IMR-90 (cell line): ENCODE measurements around the gene ABCF1. TPM values are rescaled to one million over a fixed set of nuclear protein-coding genes. Genes with fewer than 3 reads are reported as not detected.

ENCODE experiments used
- ATAC-seq: fragments of 200-7000 bp; cut with Tn5 transposase; 2 replicates; pipeline ENCODE4 v1.9.1; 2020; ENCODE audit warnings: low read depth, mild to moderate bottlenecking, moderate library complexity
- BruUV-seq: library from RNA; stranded (reverse); fragments of 400-500 nt; replicated peaks from 2 replicates; lab custom pipeline; 2021; lab: Mats Ljungman, UMichigan
- CTCF ChIA-PET: fragments of 300-600 bp; formaldehyde crosslinking; extraction: SDS; loops from one replicate; lab custom pipeline; 2021; ENCODE audit warnings: antibody characterized with exemption; lab: Yijun Ruan, JAX
- POLR2A ChIA-PET: fragments of 300-600 bp; sonication (Branson Sonifier 250); formaldehyde crosslinking; loops from one replicate; lab custom pipeline; 2022; ENCODE audit warnings: antibody characterized with exemption; ENCODE audit not compliant: unreplicated experiment; lab: Charles Lee
- DNase-seq: peaks from one replicate; pipeline ENCODE4 v3.0.0; 2013
- H2AFZ ChIP-seq: replicated peaks from 2 replicates; pipeline ENCODE3; 2013; ENCODE audit warnings: low read length, mild to moderate bottlenecking; ENCODE audit not compliant: poor library complexity
- H2AK5ac ChIP-seq: 2 replicates; pipeline ENCODE4 v1.6.1; 2013; ENCODE audit warnings: low read depth, low read length, inconsistent platforms
- H2AK9ac ChIP-seq: replicated peaks from 2 replicates; pipeline ENCODE3; 2013; ENCODE audit warnings: mild to moderate bottlenecking, low read depth, low read length, moderate library complexity; ENCODE audit not compliant: poor library complexity
- H2BK120ac ChIP-seq: 2 replicates; pipeline ENCODE4 v1.6.1; 2013; ENCODE audit warnings: low read depth, low read length, inconsistent platforms
- H2BK15ac ChIP-seq: 3 replicates; pipeline ENCODE4 v1.6.1; 2013; ENCODE audit warnings: low read depth, low read length, inconsistent platforms
- H2BK20ac ChIP-seq: 2 replicates; pipeline ENCODE4 v1.6.1; 2013; ENCODE audit warnings: low read depth, mild to moderate bottlenecking, inconsistent platforms, low read length, moderate library complexity
- H2BK5ac ChIP-seq: 2 replicates; pipeline ENCODE4 v1.6.1; 2013; ENCODE audit warnings: mild to moderate bottlenecking, low read depth, low read length, inconsistent platforms; ENCODE audit not compliant: poor library complexity, severe bottlenecking
- H3K14ac ChIP-seq: replicated peaks from 2 replicates; pipeline ENCODE4 v1.6.1; 2013; ENCODE audit warnings: low read depth, low read length, inconsistent platforms
- H3K18ac ChIP-seq: 2 replicates; pipeline ENCODE4 v1.6.1; 2013; ENCODE audit warnings: low read depth, low read length, control low read depth
- H3K23ac ChIP-seq: 2 replicates; pipeline ENCODE4 v1.6.1; 2013; ENCODE audit warnings: low read depth, low read length, inconsistent platforms
- H3K27ac ChIP-seq: 2 replicates; pipeline ENCODE4 v1.5.1; 2013; ENCODE audit warnings: mild to moderate bottlenecking, control low read depth, low read length; ENCODE audit not compliant: insufficient read depth
- H3K27me3 ChIP-seq: 2 replicates; pipeline ENCODE4 v1.6.1; 2013; ENCODE audit warnings: low read length; ENCODE audit not compliant: control insufficient read depth, insufficient read depth
- H3K36me3 ChIP-seq: 2 replicates; pipeline ENCODE4 v1.6.1; 2013; ENCODE audit warnings: low read length, mixed read lengths; ENCODE audit not compliant: control insufficient read depth, insufficient read depth
- H3K4ac ChIP-seq: 2 replicates; pipeline ENCODE4 v1.6.1; 2013; ENCODE audit warnings: low read depth, low read length, inconsistent platforms
- H3K4me1 ChIP-seq: 2 replicates; pipeline ENCODE4 v1.6.1; 2013; ENCODE audit warnings: low read length, mixed read lengths; ENCODE audit not compliant: control insufficient read depth, insufficient read depth
- H3K4me2 ChIP-seq: 2 replicates; pipeline ENCODE4 v1.6.1; 2013; ENCODE audit warnings: low read depth, mild to moderate bottlenecking, control low read depth, low read length, moderate library complexity
- H3K4me3 ChIP-seq: 2 replicates; pipeline ENCODE4 v1.5.1; 2013; ENCODE audit warnings: low read depth, mild to moderate bottlenecking, control low read depth, low read length, moderate library complexity; ENCODE audit not compliant: insufficient read depth
- H3K56ac ChIP-seq: 2 replicates; pipeline ENCODE4 v1.6.1; 2013; ENCODE audit warnings: low read length, inconsistent platforms; ENCODE audit not compliant: insufficient read depth; ENCODE audit errors: extremely low read depth
- H3K79me1 ChIP-seq, 2 experiments: 2 replicates each; pipeline ENCODE4 v1.6.1; 2013; ENCODE audit warnings: low read length in 2 of 2, inconsistent platforms in 1 of 2, low read depth in 1 of 2
- H3K9ac ChIP-seq: 2 replicates; pipeline ENCODE4 v1.6.1; 2013; ENCODE audit warnings: low read depth, low read length, control low read depth
- H3K9me1 ChIP-seq: 2 replicates; pipeline ENCODE4 v1.6.1; 2013; ENCODE audit warnings: low read length, inconsistent platforms; ENCODE audit not compliant: insufficient read depth
- H3K9me3 ChIP-seq: 2 replicates; pipeline ENCODE4 v1.6.1; 2013; ENCODE audit warnings: low read length; ENCODE audit not compliant: control insufficient read depth, insufficient read depth
- H4K20me1 ChIP-seq: 2 replicates; pipeline ENCODE4 v1.6.1; 2013; ENCODE audit warnings: low read length, inconsistent platforms; ENCODE audit not compliant: insufficient read depth
- H4K5ac ChIP-seq: 2 replicates; pipeline ENCODE4 v1.6.1; 2013; ENCODE audit warnings: mild to moderate bottlenecking, low read depth, low read length, control low read depth
- H4K8ac ChIP-seq, 2 experiments: 2 replicates each; pipeline ENCODE4 v1.6.1; 2013; ENCODE audit warnings: low read depth in 2 of 2, low read length in 2 of 2, control low read depth in 1 of 2, inconsistent platforms in 1 of 2
- H4K91ac ChIP-seq: 2 replicates; pipeline ENCODE4 v1.6.1; 2013; ENCODE audit warnings: low read depth, low read length, inconsistent platforms; ENCODE audit not compliant: insufficient read depth
- CEBPB ChIP-seq: IDR thresholded peaks from 2 replicates; pipeline ENCODE4 v1.6.1; 2012; ENCODE audit warnings: low read depth, low read length, improper control_type of control experiment
- WGBS, 2 experiments: methylation state at CpG; one replicate each; pipeline versions ENCODE4 v1.1.5 to v1.1.7; 2013; ENCODE audit warnings: missing lambda C conversion rate in 2 of 2; ENCODE audit not compliant: insufficient read length in 1 of 2; ENCODE audit errors: extremely low coverage in 2 of 2; 5-methylcytosine and 5-hydroxymethylcytosine counted together
- dilution Hi-C: fragments of 300-500 bp; cut with HindIII; formaldehyde crosslinking; loops from one replicate; pipeline ENCODE4 v1.14.3; 2018; ENCODE audit warnings: low sequenced_read_pairs; ENCODE audit not compliant: unreplicated experiment
- in situ Hi-C: fragments of 300-500 bp; cut with MboI; formaldehyde crosslinking; loops from 3 replicates; pipeline ENCODE4 v1.14.3; 2019; ENCODE audit warnings: low sequenced_read_pairs, inconsistent platforms, mixed read lengths
- intact Hi-C: fragments of 100-400 bp; cut with micrococcal nuclease; formaldehyde crosslinking; loops from 2 replicates; pipeline ENCODE4 v1.10.0; 2022
- polyA plus RNA-seq, 3 experiments: library from polyadenylated mRNA; depleted of rRNA; stranded (reverse); fragments of >200 nt; gene quantifications; 2 replicates each; pipeline ENCODE4 v1.2.3, GENCODE V29; 2012; ENCODE audit warnings: low replicate concordance in 1 of 3
- total RNA-seq: library from RNA; depleted of rRNA; stranded (reverse); fragments of >200 nt; gene quantifications from 2 replicates; pipeline ENCODE4 v1.2.3, GENCODE V29; 2012

The ABCF1 gene
- total and polyA plus RNA-seq, 2 of the 4 experiments (the other 2 are of a cell fraction): 39.1 to 48.6 TPM

DNA sequence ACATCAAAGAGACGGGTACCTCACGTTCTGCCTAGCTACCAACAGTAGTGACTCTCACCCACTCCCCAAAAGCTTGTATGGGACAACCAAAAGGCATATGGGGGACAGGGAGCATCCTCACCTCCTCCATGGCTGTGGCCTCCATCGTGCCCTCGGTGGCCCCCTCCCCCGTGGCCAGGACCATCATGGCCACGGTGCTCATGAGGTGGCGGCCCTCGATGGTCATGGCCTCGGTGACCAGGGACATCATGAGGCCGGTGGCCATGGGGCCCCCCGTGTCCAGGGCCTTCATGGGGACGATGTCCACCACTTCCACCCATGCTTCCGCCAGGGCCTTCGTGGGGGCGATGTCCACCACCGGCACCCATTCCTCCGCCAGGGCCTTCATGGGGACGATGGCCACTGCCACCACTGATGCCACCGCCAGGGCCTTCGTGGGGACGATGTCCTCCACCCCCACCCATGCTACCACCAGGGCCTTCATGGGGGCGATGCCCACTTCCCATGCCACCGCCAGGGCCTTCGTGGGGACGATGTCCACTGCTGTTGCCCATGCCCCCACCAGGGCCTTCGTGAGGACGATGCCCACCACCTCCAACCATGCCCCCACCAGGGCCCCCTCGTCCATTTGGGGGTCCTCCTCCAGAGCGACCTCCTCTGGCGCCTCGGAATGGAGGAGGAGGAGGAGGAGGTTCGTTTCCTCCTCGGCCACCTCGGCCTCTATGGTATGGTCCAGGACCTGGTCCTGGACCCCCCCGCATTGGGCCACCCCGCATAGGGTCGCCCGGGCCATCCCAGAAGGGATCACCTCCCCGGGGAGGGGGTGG is 30.8 kb downstream of the ABCF1 start:
- dilution Hi-C loops (no loop called here), in situ Hi-C loops (no loop called here), intact Hi-C loops (no loop called here)
- ATAC-seq: no peak
- BruUV-seq: no TSS peak
- TF ChIP-seq CEBPB: no peak
- ChIA-PET POLR2A (interaction anchor here (2.2 kb wide), 1 partner anchor 13 kb away, joined by 8 read pairs; no protein-coding TSS in a partner anchor), CTCF (no interaction called here)
- 0 out of 2 replicates have a peak, but pooled peaks cover 5% of the 10 kb centered on the region for H3K9me1 ChIP-seq
- no peaks in the 10 kb centered on the region for H3K27me3 ChIP-seq
- H3K56ac ChIP-seq: no peak overlapping the region
- 89% methylated on average over 5 of the region's 39 CpGs; no CpG with 5 or more reads in 1 of the 2 experiments for WGBS, 2 experiments
- H2BK120ac ChIP-seq: no peak overlapping the region
- H4K20me1 ChIP-seq: peaks cover 58% of the 10 kb centered on the region
- H2AFZ ChIP-seq: no peak overlapping the region
- no peak overlapping the region for H3K9ac ChIP-seq
- H2AK9ac ChIP-seq: no peak overlapping the region
- no peak overlapping the region for H3K14ac ChIP-seq
- H2BK20ac ChIP-seq: no peak overlapping the region
- no peak overlapping the region for H3K27ac ChIP-seq
- no peak overlapping the region for H4K91ac ChIP-seq
- DNase-seq: no peak
- peaks cover 65% of the 10 kb centered on the region for H3K36me3 ChIP-seq
- no peak overlapping the region for H2BK15ac ChIP-seq
- H3K9me3 ChIP-seq: no peaks in the 10 kb centered on the region
- H3K23ac ChIP-seq: no peak overlapping the region
- no peak overlapping the region for H3K4ac ChIP-seq
- no peak overlapping the region for H3K4me2 ChIP-seq
- H3K4me1 ChIP-seq: no peaks in the 10 kb centered on the region
- no peak overlapping the region for H3K18ac ChIP-seq
- H2BK5ac ChIP-seq: no peak overlapping the region
- peaks cover 12 to 41% of the 10 kb centered on the region in 2 experiments; a peak in 3 of 4 replicates for H3K79me1 ChIP-seq
- H3K4me3 ChIP-seq: no peak overlapping the region
- H4K8ac ChIP-seq: no peak overlapping the region
- no peak overlapping the region for H4K5ac ChIP-seq
- no peak overlapping the region for H2AK5ac ChIP-seq
